Left ventricle myocardium inferior (tissue), 1 donor: ENCODE measurements around the gene SAP30BP. TPM values are rescaled to one million over a fixed set of nuclear protein-coding genes. Genes with fewer than 3 reads are reported as not detected.

Experiments used
- DNase-seq: peaks from one replicate; pipeline ENCODE4 v3.0.0-alpha.2; 2020
- H3K27ac ChIP-seq: fragments of 200-600 bp; replicated peaks from 2 replicates; pipeline ENCODE4 v1.8.0; 2021
- H3K27me3 ChIP-seq: fragments of 200-600 bp; 2 replicates; pipeline ENCODE4 v1.8.0; 2021; ENCODE audit warnings: low read depth
- H3K36me3 ChIP-seq: fragments of 200-600 bp; 2 replicates; pipeline ENCODE4 v1.8.0; 2021
- H3K4me1 ChIP-seq: fragments of 200-600 bp; 2 replicates; pipeline ENCODE4 v1.8.0; 2021
- H3K4me3 ChIP-seq: fragments of 200-600 bp; 2 replicates; pipeline ENCODE4 v1.8.0; 2021; ENCODE audit warnings: mild to moderate bottlenecking, moderate library complexity
- H3K9me3 ChIP-seq: fragments of 200-600 bp; replicated peaks from 2 replicates; pipeline ENCODE4 v1.8.0; 2021
- intact Hi-C: fragments of 100-400 bp; cut with micrococcal nuclease; formaldehyde crosslinking; loops from one replicate; pipeline ENCODE4 v1.11.0; 2022
- total RNA-seq: library from RNA; stranded (reverse); fragmentation: NEBNext Ultra II Directional; extraction: Animal tissue kit (Norgen Biotek cat#: 25700); gene quantifications from one replicate; pipeline ENCODE4 v1.2.1, GENCODE V29; 2021
- TF ChIP-seq, protein P1 (sequence below): fragments of 200-600 bp; IDR thresholded peaks from 2 replicates; pipeline ENCODE4 v1.8.0; 2021; ENCODE audit warnings: antibody characterized with exemption, mild to moderate bottlenecking, borderline replicate concordance
- donor health status: DM: no; HTN: yes; CAD: no; lungs with severe emphysema.

The SAP30BP gene
- total RNA-seq, 1 donor from 2014 or later, result 47.2 TPM

DNA sequence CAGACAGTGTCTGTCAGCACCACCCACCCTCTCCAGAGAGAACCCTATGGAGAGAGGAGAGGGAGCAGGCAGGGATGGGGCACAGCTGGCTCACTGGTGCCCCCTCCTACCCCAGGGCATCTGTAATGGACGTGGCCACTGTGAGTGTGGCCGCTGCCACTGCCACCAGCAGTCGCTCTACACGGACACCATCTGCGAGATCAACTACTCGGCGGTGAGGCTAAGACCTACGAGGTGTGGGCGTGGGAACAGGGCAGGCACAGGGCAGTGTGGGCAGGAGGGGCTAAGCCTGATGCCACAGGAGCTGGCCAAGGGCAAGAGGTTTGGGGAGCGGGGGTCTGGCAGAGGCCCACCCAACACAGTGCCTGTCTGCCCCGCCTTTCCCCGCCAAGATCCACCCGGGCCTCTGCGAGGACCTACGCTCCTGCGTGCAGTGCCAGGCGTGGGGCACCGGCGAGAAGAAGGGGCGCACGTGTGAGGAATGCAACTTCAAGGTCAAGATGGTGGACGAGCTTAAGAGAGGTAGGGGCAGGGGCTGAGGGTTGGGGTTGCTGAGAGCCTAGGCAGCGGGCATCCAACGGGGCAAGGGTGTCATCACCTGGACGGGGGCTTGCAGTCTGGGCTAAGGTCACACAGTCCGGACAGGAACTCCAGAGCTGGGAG lies 69.2 kb downstream of the SAP30BP start:
- TF ChIP-seq, protein P1, sequence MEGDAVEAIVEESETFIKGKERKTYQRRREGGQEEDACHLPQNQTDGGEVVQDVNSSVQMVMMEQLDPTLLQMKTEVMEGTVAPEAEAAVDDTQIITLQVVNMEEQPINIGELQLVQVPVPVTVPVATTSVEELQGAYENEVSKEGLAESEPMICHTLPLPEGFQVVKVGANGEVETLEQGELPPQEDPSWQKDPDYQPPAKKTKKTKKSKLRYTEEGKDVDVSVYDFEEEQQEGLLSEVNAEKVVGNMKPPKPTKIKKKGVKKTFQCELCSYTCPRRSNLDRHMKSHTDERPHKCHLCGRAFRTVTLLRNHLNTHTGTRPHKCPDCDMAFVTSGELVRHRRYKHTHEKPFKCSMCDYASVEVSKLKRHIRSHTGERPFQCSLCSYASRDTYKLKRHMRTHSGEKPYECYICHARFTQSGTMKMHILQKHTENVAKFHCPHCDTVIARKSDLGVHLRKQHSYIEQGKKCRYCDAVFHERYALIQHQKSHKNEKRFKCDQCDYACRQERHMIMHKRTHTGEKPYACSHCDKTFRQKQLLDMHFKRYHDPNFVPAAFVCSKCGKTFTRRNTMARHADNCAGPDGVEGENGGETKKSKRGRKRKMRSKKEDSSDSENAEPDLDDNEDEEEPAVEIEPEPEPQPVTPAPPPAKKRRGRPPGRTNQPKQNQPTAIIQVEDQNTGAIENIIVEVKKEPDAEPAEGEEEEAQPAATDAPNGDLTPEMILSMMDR, result no peak
- intact Hi-C loops, result no loop called here
- no peaks in the 10 kb centered on the region for H3K27me3 ChIP-seq
- H3K9me3 ChIP-seq, result no peaks in the 10 kb centered on the region
- H3K4me1 ChIP-seq, result no peaks in the 10 kb centered on the region
- no peak overlapping the region for H3K27ac ChIP-seq
- no peak for DNase-seq
- no peak overlapping the region for H3K4me3 ChIP-seq
- H3K36me3 ChIP-seq, result peaks cover 4% of the 10 kb centered on the region

DNA sequence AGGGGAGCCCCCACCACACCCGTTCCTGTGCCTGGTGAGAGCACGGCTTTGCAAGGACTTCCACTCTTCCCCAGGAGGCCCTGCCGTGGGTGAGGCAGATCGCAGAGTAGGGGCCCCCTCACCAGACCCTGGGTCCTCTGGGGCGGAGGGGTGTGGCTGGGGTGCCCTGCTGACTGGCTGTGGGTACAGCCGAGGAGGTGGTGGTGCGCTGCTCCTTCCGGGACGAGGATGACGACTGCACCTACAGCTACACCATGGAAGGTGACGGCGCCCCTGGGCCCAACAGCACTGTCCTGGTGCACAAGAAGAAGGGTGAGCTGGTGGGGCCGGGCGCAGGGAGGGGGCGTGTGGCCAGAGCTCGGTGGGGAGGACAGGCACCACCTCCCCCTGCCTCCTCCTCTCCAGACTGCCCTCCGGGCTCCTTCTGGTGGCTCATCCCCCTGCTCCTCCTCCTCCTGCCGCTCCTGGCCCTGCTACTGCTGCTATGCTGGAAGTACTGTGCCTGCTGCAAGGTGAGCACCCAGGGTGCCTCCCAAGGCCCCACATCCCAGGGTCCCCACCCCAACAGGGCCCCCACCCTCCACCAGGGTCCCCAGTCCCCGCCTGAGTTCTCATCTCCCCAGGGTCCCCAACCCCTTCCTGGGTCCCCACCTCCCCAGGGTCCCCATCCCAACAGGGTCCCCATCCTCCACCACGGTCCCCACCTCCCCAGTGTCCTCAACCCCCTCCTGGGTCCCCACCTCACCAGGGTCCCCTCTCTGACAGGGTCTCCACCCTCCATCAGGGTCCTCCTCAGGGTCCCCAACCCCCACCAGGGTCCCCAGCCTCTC lies 70.2 kb downstream of the SAP30BP start:
- intact Hi-C loops, result no loop called here
- Histone ChIP-seq H3K4me1 (no peaks in the 10 kb centered on the region), H3K27ac (no peak overlapping the region), H3K4me3 (no peak overlapping the region), H3K36me3 (peaks cover 4% of the 10 kb centered on the region), H3K9me3 (no peaks in the 10 kb centered on the region), H3K27me3 (no peaks in the 10 kb centered on the region)
- TF ChIP-seq, protein P1, result no peak
- no peak for DNase-seq

DNA sequence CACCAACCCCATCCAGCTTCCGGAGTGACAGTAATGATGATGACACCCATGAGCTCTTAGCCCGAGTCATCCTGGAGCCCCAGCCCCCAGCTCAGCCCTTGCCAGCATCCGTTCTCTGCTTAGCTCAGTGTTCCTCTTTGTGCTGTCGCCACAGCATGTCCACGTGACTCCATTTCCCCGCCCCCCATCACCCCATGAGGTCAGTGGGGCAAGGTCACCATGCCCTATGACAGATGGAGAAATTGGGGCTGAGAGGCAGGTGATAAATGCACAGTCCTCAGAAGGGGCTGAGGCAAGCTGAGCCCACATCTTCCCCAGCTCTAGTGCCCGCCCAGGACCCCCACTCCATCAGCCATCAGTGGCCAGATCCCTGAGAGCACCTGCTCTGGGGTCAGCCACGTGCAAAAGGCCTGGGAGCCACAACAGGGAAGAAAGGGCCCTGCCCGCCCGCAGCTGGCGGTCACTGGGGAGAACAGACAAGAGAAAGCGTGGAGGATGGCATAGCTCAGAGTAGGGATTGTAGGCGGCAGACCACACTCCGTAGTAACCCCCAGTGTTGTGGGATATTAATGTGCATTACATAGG lies 71.2 kb downstream of the SAP30BP start:
- peaks cover 4% of the 10 kb centered on the region for H3K36me3 ChIP-seq
- no peaks in the 10 kb centered on the region for H3K27me3 ChIP-seq
- no peak for DNase-seq
- intact Hi-C loops, result no loop called here
- TF ChIP-seq, protein P1, result no peak
- H3K4me1 ChIP-seq, result no peaks in the 10 kb centered on the region
- no peaks in the 10 kb centered on the region for H3K9me3 ChIP-seq
- H3K27ac ChIP-seq, result no peak overlapping the region
- H3K4me3 ChIP-seq, result no peak overlapping the region

DNA sequence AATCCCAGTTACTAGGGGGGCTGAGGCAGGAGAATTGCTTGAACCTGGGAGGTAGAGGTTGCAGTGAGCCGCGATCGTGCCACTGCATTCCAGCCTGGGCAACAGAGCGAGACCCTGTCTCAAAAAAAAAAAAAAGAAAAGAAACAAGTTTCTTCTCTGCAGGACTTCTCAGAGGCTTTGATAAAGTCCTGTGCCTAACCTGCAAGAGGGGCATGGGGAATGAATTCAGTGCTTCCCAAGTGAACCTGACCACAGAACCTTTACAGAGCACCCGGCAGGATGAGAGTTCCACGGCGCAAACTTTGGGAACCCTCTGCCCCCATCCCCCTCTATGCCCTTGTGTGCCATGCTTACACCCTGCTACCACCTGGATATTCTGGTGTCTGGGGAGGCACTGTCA lies 72.0 kb downstream of the SAP30BP start:
- Histone ChIP-seq H3K4me1 (no peaks in the 10 kb centered on the region), H3K27ac (no peak overlapping the region), H3K9me3 (no peaks in the 10 kb centered on the region), H3K27me3 (no peaks in the 10 kb centered on the region), H3K36me3 (peaks cover 4% of the 10 kb centered on the region), H3K4me3 (no peak overlapping the region)
- intact Hi-C loops, result no loop called here
- TF ChIP-seq, protein P1, result no peak
- no peak for DNase-seq

DNA sequence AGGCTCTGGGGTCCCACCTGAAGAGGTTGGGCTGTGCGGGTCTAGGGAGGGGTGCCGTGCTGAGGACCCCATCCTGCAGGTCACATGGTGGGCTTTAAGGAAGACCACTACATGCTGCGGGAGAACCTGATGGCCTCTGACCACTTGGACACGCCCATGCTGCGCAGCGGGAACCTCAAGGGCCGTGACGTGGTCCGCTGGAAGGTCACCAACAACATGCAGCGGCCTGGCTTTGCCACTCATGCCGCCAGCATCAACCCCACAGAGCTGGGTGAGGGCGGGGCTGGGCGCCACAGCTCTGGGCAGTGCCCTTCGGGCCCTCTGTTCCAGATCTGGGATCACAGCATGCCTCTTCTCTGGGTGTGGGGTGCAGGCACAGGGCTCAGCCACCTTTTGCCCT lies 72.7 kb downstream of the SAP30BP start:
- H3K9me3 ChIP-seq, result no peaks in the 10 kb centered on the region
- H3K36me3 ChIP-seq, result peaks cover 4% of the 10 kb centered on the region
- H3K4me3 ChIP-seq, result no peak overlapping the region
- TF ChIP-seq, protein P1, result no peak
- DNase-seq, result no peak
- no peak overlapping the region for H3K27ac ChIP-seq
- intact Hi-C loops, result no loop called here
- H3K27me3 ChIP-seq, result no peaks in the 10 kb centered on the region
- H3K4me1 ChIP-seq, result no peaks in the 10 kb centered on the region
